Panc1 (cell line): ENCODE results near the gene ODC1.

Experiments
- POLR2AphosphoS5 ChIP-seq: IDR thresholded peaks from 2 replicates; pipeline ENCODE4 v1.6.1; 2012; ENCODE audit warnings: mild to moderate bottlenecking, low read depth, low read length, moderate library complexity
- SIN3A ChIP-seq: IDR thresholded peaks from 2 replicates; pipeline ENCODE4 v1.6.1; 2012; ENCODE audit warnings: low read depth, mild to moderate bottlenecking, low read length, moderate library complexity, borderline replicate concordance; ENCODE audit not compliant: insufficient read depth
- TF ChIP-seq, protein P1 (sequence below): fragments of 450-650 bp; IDR thresholded peaks from 2 replicates; pipeline ENCODE4 v1.5.1; 2017; ENCODE audit warnings: mild to moderate bottlenecking
- TF ChIP-seq, protein P2 (sequence below), 2 experiments: IDR thresholded peaks; 2 replicates each; pipeline ENCODE4 v1.6.1; 2011 to 2012; ENCODE audit warnings: low read depth in 2 of 2, control low read depth in 1 of 2, low read length in 1 of 2, mild to moderate bottlenecking in 1 of 2, moderate library complexity in 1 of 2; ENCODE audit not compliant: insufficient read depth in 1 of 2

- TF ChIP-seq, protein P1, sequence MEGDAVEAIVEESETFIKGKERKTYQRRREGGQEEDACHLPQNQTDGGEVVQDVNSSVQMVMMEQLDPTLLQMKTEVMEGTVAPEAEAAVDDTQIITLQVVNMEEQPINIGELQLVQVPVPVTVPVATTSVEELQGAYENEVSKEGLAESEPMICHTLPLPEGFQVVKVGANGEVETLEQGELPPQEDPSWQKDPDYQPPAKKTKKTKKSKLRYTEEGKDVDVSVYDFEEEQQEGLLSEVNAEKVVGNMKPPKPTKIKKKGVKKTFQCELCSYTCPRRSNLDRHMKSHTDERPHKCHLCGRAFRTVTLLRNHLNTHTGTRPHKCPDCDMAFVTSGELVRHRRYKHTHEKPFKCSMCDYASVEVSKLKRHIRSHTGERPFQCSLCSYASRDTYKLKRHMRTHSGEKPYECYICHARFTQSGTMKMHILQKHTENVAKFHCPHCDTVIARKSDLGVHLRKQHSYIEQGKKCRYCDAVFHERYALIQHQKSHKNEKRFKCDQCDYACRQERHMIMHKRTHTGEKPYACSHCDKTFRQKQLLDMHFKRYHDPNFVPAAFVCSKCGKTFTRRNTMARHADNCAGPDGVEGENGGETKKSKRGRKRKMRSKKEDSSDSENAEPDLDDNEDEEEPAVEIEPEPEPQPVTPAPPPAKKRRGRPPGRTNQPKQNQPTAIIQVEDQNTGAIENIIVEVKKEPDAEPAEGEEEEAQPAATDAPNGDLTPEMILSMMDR: no peak
- TF ChIP-seq POLR2AphosphoS5 (no peak), SIN3A (no peak)
- TF ChIP-seq, protein P2, sequence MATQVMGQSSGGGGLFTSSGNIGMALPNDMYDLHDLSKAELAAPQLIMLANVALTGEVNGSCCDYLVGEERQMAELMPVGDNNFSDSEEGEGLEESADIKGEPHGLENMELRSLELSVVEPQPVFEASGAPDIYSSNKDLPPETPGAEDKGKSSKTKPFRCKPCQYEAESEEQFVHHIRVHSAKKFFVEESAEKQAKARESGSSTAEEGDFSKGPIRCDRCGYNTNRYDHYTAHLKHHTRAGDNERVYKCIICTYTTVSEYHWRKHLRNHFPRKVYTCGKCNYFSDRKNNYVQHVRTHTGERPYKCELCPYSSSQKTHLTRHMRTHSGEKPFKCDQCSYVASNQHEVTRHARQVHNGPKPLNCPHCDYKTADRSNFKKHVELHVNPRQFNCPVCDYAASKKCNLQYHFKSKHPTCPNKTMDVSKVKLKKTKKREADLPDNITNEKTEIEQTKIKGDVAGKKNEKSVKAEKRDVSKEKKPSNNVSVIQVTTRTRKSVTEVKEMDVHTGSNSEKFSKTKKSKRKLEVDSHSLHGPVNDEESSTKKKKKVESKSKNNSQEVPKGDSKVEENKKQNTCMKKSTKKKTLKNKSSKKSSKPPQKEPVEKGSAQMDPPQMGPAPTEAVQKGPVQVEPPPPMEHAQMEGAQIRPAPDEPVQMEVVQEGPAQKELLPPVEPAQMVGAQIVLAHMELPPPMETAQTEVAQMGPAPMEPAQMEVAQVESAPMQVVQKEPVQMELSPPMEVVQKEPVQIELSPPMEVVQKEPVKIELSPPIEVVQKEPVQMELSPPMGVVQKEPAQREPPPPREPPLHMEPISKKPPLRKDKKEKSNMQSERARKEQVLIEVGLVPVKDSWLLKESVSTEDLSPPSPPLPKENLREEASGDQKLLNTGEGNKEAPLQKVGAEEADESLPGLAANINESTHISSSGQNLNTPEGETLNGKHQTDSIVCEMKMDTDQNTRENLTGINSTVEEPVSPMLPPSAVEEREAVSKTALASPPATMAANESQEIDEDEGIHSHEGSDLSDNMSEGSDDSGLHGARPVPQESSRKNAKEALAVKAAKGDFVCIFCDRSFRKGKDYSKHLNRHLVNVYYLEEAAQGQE (IDR thresholded peaks at IDR 0.05; ENCODE audit: insufficient read depth in 1 of 2, low read depth in 2 of 2, low read length in 1 of 2): no peak
These were observed 50.2 kb downstream of the ODC1 start for GRCh38 chr2:10397878-10398277.
